Cardiac muscle cell (in vitro differentiated cells and primary cell): ENCODE measurements around the gene LIG1. TPM values are rescaled to one million over a fixed set of nuclear protein-coding genes. Genes with fewer than 3 reads are reported as not detected.

Experiments used
- DNase-seq, 2 donors: peaks; one replicate each; pipeline versions ENCODE4 v3.0.0 to v3.0.0-alpha.2; 2010 to 2017; ENCODE audit warnings: low read depth in 1 of 2, low spot score in 1 of 2
- H3K27ac ChIP-seq: fragments of 200-600 bp; sonication (generic); 2 replicates; pipeline ENCODE4 v1.5.1; 2016
- H3K27me3 ChIP-seq: fragments of 200-600 bp; sonication (generic); 2 replicates; pipeline ENCODE4 v1.6.0; 2016; ENCODE audit warnings: control low read depth
- H3K36me3 ChIP-seq: fragments of 200-600 bp; sonication (generic); 2 replicates; pipeline ENCODE4 v1.5.1; 2016; ENCODE audit warnings: control low read depth
- H3K4me1 ChIP-seq: fragments of 200-600 bp; sonication (generic); 2 replicates; pipeline ENCODE4 v1.8.1; 2017; ENCODE audit warnings: low read depth, mild to moderate bottlenecking, mixed run types
- H3K4me3 ChIP-seq: fragments of 200-600 bp; sonication (generic); 2 replicates; pipeline ENCODE4 v1.5.1; 2016; ENCODE audit warnings: mild to moderate bottlenecking
- H3K9me3 ChIP-seq: fragments of 200-600 bp; sonication (generic); 2 replicates; pipeline ENCODE4 v1.5.1; 2017; ENCODE audit warnings: low read depth, mild to moderate bottlenecking, control low read depth
- polyA plus RNA-seq: library from polyadenylated mRNA; unstranded; fragments of >200 nt; fragmentation: Nextera tagmentation; extraction: Ambion mirVana; gene quantifications from 2 replicates; pipeline ENCODE4 v1.2.1, GENCODE V29; 2016
- total RNA-seq: library from RNA; depleted of rRNA; stranded (reverse); fragments of >200 nt; gene quantifications from 2 replicates; pipeline ENCODE4 v1.2.3, GENCODE V29; 2016
- TF ChIP-seq, protein P1 (sequence below): IDR thresholded peaks from 2 replicates; pipeline ENCODE4 v1.5.1; 2012; ENCODE audit warnings: low read depth, mild to moderate bottlenecking, low read length

LIG1 gene
- total and polyA plus RNA-seq, 2 experiments from 2014 or later, result 52.5 to 53.3 TPM

- Histone ChIP-seq H3K4me3 (no peak overlapping the region), H3K4me1 (no peaks in the 10 kb centered on the region), H3K36me3 (peaks cover 2% of the 10 kb centered on the region), H3K27me3 (no peaks in the 10 kb centered on the region), H3K27ac (no peak overlapping the region), H3K9me3 (no peaks in the 10 kb centered on the region)
- TF ChIP-seq, protein P1, sequence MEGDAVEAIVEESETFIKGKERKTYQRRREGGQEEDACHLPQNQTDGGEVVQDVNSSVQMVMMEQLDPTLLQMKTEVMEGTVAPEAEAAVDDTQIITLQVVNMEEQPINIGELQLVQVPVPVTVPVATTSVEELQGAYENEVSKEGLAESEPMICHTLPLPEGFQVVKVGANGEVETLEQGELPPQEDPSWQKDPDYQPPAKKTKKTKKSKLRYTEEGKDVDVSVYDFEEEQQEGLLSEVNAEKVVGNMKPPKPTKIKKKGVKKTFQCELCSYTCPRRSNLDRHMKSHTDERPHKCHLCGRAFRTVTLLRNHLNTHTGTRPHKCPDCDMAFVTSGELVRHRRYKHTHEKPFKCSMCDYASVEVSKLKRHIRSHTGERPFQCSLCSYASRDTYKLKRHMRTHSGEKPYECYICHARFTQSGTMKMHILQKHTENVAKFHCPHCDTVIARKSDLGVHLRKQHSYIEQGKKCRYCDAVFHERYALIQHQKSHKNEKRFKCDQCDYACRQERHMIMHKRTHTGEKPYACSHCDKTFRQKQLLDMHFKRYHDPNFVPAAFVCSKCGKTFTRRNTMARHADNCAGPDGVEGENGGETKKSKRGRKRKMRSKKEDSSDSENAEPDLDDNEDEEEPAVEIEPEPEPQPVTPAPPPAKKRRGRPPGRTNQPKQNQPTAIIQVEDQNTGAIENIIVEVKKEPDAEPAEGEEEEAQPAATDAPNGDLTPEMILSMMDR, result no peak
- DNase-seq, result no peak
These were observed 16.4 kb upstream of the LIG1 start for GRCh38 chr19:48186541-48186991.

DNA sequence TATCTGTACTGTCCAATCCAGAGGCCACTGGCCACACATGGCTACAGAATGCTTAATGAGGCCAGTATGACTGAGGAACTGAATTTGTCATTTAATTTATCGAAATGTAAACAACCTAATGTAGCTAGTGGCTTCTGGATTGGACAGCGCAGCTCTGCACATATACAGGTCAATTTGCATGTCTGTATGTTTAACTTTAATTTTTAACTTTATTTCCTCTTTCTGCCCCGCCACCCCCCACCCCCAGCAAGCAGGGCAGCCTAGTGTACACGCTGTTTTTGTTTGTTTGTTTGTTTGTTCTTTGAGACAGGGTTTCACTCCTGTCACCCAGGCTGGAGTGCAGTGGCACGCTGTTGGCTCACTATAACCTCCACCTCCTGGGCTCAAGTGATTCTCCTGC lies 15.9 kb upstream of the LIG1 start:
- H3K36me3 ChIP-seq, result peaks cover 2% of the 10 kb centered on the region
- H3K27me3 ChIP-seq, result no peaks in the 10 kb centered on the region
- no peak overlapping the region for H3K27ac ChIP-seq
- H3K4me1 ChIP-seq, result no peaks in the 10 kb centered on the region
- H3K4me3 ChIP-seq, result no peak overlapping the region
- H3K9me3 ChIP-seq, result no peaks in the 10 kb centered on the region
- no peak for DNase-seq
- TF ChIP-seq, protein P1, result no peak

DNA sequence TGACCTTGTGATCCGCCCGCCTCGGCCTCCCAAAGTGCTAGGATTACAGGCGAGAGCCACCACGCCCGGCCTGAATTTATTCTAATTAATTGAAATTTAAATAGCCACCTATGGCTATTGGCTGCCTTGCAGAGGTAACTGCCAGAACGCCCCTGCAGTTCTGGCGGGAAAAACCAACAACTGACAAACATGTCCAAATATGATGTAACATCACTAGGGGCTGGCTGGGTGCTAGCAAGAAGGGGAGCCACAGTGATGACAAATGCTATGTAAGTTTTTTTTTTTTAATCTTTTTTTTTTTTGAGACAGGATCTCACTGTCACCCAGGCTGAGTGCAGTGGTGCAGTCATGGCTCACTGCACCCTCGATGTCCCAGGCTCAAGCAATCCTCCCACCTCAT lies 13.2 kb upstream of the LIG1 start:
- TF ChIP-seq, protein P1, result no peak
- Histone ChIP-seq H3K9me3 (no peaks in the 10 kb centered on the region), H3K36me3 (no peaks in the 10 kb centered on the region), H3K27me3 (no peaks in the 10 kb centered on the region), H3K27ac (no peak overlapping the region), H3K4me1 (no peaks in the 10 kb centered on the region), H3K4me3 (no peak overlapping the region)
- DNase-seq, result no peak

GRCh38 chr19:48182434-48182833 lies 12.3 kb upstream of the LIG1 start:
- Histone ChIP-seq H3K36me3 (no peaks in the 10 kb centered on the region), H3K9me3 (no peaks in the 10 kb centered on the region), H3K27me3 (no peaks in the 10 kb centered on the region), H3K4me1 (no peaks in the 10 kb centered on the region), H3K27ac (no peak overlapping the region), H3K4me3 (no peak overlapping the region)
- DNase-seq, result no peak
- TF ChIP-seq, protein P1, result no peak

GRCh38 chr19:48181505-48181904 lies 11.4 kb upstream of the LIG1 start:
- H3K27ac ChIP-seq, result no peak overlapping the region
- no peaks in the 10 kb centered on the region for H3K36me3 ChIP-seq
- TF ChIP-seq, protein P1, result no peak

GRCh38 chr19:48176226-48176625 lies 6.1 kb upstream of the LIG1 start:
- H3K36me3 ChIP-seq, result peaks cover 11% of the 10 kb centered on the region
- no peaks in the 10 kb centered on the region for H3K27me3 ChIP-seq
- H3K9me3 ChIP-seq, result no peaks in the 10 kb centered on the region
- H3K27ac ChIP-seq, result no peak overlapping the region
- H3K4me3 ChIP-seq, result no peak overlapping the region
- TF ChIP-seq, protein P1, result no peak
- H3K4me1 ChIP-seq, result no peaks in the 10 kb centered on the region
- DNase-seq, result no peak

More at GRCh38 chr19:48181505-48181904, 11.4 kb upstream of the LIG1 start:
- no peaks in the 10 kb centered on the region for H3K9me3 ChIP-seq
- DNase-seq, result no peak
- H3K4me3 ChIP-seq, result no peak overlapping the region
- H3K4me1 ChIP-seq, result no peaks in the 10 kb centered on the region
- no peaks in the 10 kb centered on the region for H3K27me3 ChIP-seq
